Ishikawa (cell line): ENCODE measurements around the gene SLC66A1.

Source experiments
- CEBPB ChIP-seq: IDR thresholded peaks from 2 replicates; pipeline ENCODE4 v1.6.1; 2012
- EGR1 ChIP-seq: IDR thresholded peaks from 2 replicates; pipeline ENCODE4 v1.6.1; 2012
- EP300 ChIP-seq: IDR thresholded peaks from 2 replicates; pipeline ENCODE4 v1.6.1; 2012; ENCODE audit warnings: borderline replicate concordance
- MAX ChIP-seq: IDR thresholded peaks from 2 replicates; pipeline ENCODE4 v1.6.1; 2012
- NFIC ChIP-seq: IDR thresholded peaks from 2 replicates; pipeline ENCODE4 v1.6.1; 2012
- RAD21 ChIP-seq: IDR thresholded peaks from 2 replicates; pipeline ENCODE4 v1.6.1; 2012; ENCODE audit warnings: low read depth
- YY1 ChIP-seq: IDR thresholded peaks from 2 replicates; pipeline ENCODE4 v1.6.1; 2012; ENCODE audit warnings: low read depth
- TF ChIP-seq, protein P1 (sequence below): IDR thresholded peaks from 2 replicates; pipeline ENCODE4 v1.6.1; 2012; ENCODE audit warnings: low read depth, mild to moderate bottlenecking

GRCh38 chr1:19311931-19312781 is at the start of gene SLC66A1, which contains the start of gene AKR7A2:
- TF ChIP-seq YY1, result 0 out of 2 replicates have a peak, but pooled peaks have one; percentile 40
- TF ChIP-seq, protein P1, sequence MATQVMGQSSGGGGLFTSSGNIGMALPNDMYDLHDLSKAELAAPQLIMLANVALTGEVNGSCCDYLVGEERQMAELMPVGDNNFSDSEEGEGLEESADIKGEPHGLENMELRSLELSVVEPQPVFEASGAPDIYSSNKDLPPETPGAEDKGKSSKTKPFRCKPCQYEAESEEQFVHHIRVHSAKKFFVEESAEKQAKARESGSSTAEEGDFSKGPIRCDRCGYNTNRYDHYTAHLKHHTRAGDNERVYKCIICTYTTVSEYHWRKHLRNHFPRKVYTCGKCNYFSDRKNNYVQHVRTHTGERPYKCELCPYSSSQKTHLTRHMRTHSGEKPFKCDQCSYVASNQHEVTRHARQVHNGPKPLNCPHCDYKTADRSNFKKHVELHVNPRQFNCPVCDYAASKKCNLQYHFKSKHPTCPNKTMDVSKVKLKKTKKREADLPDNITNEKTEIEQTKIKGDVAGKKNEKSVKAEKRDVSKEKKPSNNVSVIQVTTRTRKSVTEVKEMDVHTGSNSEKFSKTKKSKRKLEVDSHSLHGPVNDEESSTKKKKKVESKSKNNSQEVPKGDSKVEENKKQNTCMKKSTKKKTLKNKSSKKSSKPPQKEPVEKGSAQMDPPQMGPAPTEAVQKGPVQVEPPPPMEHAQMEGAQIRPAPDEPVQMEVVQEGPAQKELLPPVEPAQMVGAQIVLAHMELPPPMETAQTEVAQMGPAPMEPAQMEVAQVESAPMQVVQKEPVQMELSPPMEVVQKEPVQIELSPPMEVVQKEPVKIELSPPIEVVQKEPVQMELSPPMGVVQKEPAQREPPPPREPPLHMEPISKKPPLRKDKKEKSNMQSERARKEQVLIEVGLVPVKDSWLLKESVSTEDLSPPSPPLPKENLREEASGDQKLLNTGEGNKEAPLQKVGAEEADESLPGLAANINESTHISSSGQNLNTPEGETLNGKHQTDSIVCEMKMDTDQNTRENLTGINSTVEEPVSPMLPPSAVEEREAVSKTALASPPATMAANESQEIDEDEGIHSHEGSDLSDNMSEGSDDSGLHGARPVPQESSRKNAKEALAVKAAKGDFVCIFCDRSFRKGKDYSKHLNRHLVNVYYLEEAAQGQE, result no peak
- no peak for TF ChIP-seq RAD21
- TF ChIP-seq MAX, result peak; percentile 85
- TF ChIP-seq CEBPB, result no peak
- no peak for TF ChIP-seq NFIC
- TF ChIP-seq EP300, result no peak
- TF ChIP-seq EGR1, result peak; percentile 89
